Measurements from ENCODE around the gene CCDC175. TPM values are rescaled to one million over a fixed set of nuclear protein-coding genes. Genes with fewer than 3 reads are reported as not detected.

The CCDC175 gene
- total and polyA plus RNA-seq, 2 donors (not counting 3 experiments of a cell fraction or from before 2014, with no cell fraction given) = not detected

GRCh38 chr14:59475709-59476108, 100.9 kb downstream of the CCDC175 start:
- CTCF ChIA-PET = interaction anchor here (3.9 kb wide), 1 partner anchor 8 kb away, joined by 24 read pairs; the partner anchor contains the start of genes JKAMP and L3HYPDH
- Histone ChIP-seq H3K79me2 (ENCODE audit: control insufficient read depth, insufficient read depth, low read length) (peaks cover 19% of the 10 kb centered on the region), H3K9me1 (replicated peaks; ENCODE audit: control insufficient read depth, extremely low read depth, insufficient read depth, low read length) (no peaks in the 10 kb centered on the region), H3K4me1 (ENCODE audit: control insufficient read depth, extremely low read depth, insufficient read depth, low read length) (peaks cover under 1% of the 10 kb centered on the region), H2AFZ (ENCODE audit: low read depth, low read length) (no peak overlapping the region), H3K27me3 (ENCODE audit: control insufficient read depth in 2 of 2, insufficient read depth in 2 of 2, low read length in 2 of 2) (no peaks in the 10 kb centered on the region), H3K27ac (ENCODE audit: insufficient read depth, low read depth, low read length) (no peak overlapping the region), H3K9ac (replicated peaks; ENCODE audit: extremely low read depth, insufficient read depth, low read length) (no peak overlapping the region), H3K4me3 (replicated peaks in 1 of 3; ENCODE audit: insufficient read depth in 1 of 3, low read depth in 1 of 3, low read length in 3 of 3) (no peak overlapping the region), H3K9me3 (replicated peaks; ENCODE audit: control insufficient read depth, insufficient read depth, low read length) (no peaks in the 10 kb centered on the region), H3K36me3 (ENCODE audit: control insufficient read depth in 2 of 2, extremely low read depth in 1 of 2, insufficient read depth in 2 of 2, low read length in 2 of 2) (peaks cover 3 to 35% of the 10 kb centered on the region in 2 experiments), H3K4me2 (ENCODE audit: insufficient read depth, low read length) (no peak overlapping the region), H4K20me1 (replicated peaks; ENCODE audit: control insufficient read depth, extremely low read depth, insufficient read depth, low read length) (no peaks in the 10 kb centered on the region)
- POLR2A ChIA-PET = no interaction called here
- no TSS peak for BruUV-seq (replicated peaks)
- TF ChIP-seq MAX (IDR thresholded peaks at IDR 0.05; ENCODE audit: insufficient read depth, insufficient read length) (no peak), MYC (IDR thresholded peaks at IDR 0.05; ENCODE audit: low read depth, low read length) (no peak), EZH2 (IDR thresholded peaks at IDR 0.05; ENCODE audit: borderline replicate concordance, low read depth, low read length, severe bottlenecking) (no peak), POLR2AphosphoS5 (IDR thresholded peaks at IDR 0.05; ENCODE audit: insufficient read depth, low read depth, low read length) (no peak), FOS (IDR thresholded peaks at IDR 0.05; ENCODE audit: borderline replicate concordance, insufficient read depth, low read length) (no peak), POLR2A (IDR thresholded peaks at IDR 0.05; ENCODE audit: low read depth, low read length) (no peak), CTCF (IDR thresholded peaks at IDR 0.05; ENCODE audit: extremely low read depth in 1 of 2, insufficient read depth in 1 of 2, low read depth in 1 of 2, low read length in 2 of 2) (no peak), GATA2 (IDR thresholded peaks at IDR 0.05; ENCODE audit: insufficient read depth, insufficient read length, low read depth, low read length) (no peak), JUN (IDR thresholded peaks at IDR 0.05; ENCODE audit: borderline replicate concordance, insufficient read depth, insufficient read length, low read depth) (no peak)
- FAIRE-seq (no peak), DNase-seq (ENCODE audit: low read depth, low spot score) (no peak)
- intact Hi-C loops (cut with micrococcal nuclease) = no loop called here
- dilution Hi-C loops (cut with MboI; ENCODE audit: extremely low pct_ligation_motif_present, low sequenced_read_pairs) = no loop called here

Measured in endothelial cell of umbilical vein (primary cell).